GM12873 (cell line): ENCODE data around the gene DNAH11.

Source experiments
- CTCF ChIP-seq: IDR thresholded peaks from 2 replicates; pipeline ENCODE4 v1.5.1; 2012; ENCODE audit warnings: low read depth, mild to moderate bottlenecking, moderate library complexity, low read length, control low read depth; ENCODE audit not compliant: insufficient read depth; ENCODE audit errors: missing control alignments

DNAH11 gene

GRCh38 chr7:21542891-21543527 lies at the start of gene DNAH11:
TSS of gene DNAH11 (plus strand) at chr7:21543039. CDS start at chr7:21543246, 207 bp downstream.
- no peak for TF ChIP-seq CTCF

GRCh38 chr7:21495731-21496130 lies 47.1 kb upstream of the DNAH11 start:
- TF ChIP-seq CTCF, result no peak

- TF ChIP-seq CTCF, result peak; percentile 8
Measured at GRCh38 chr7:21497072-21497471, 45.8 kb upstream of the DNAH11 start.

GRCh38 chr7:21500117-21500832 lies 42.6 kb upstream of the DNAH11 start:
- no peak for TF ChIP-seq CTCF

- no peak for TF ChIP-seq CTCF
Measured at GRCh38 chr7:21504021-21504420, 38.8 kb upstream of the DNAH11 start.

GRCh38 chr7:21507627-21508343 lies 35.1 kb upstream of the DNAH11 start:
- TF ChIP-seq CTCF, result peak; percentile 73

GRCh38 chr7:21508538-21508937 lies 34.3 kb upstream of the DNAH11 start:
- TF ChIP-seq CTCF, result no peak
